ENCODE measurements around the gene PHC2.

- TF ChIP-seq ZNF335 (CRISPR knock-in tag; IDR thresholded peaks at IDR 0.05), result no peak
- no peak for TF ChIP-seq ZNF12 (CRISPR knock-in tag; IDR thresholded peaks at IDR 0.05)
- TF ChIP-seq ZKSCAN8 (CRISPR knock-in tag; IDR thresholded peaks at IDR 0.05; ENCODE audit: borderline replicate concordance), result no peak
- TF ChIP-seq ELF1 (CRISPR knock-in tag; IDR thresholded peaks at IDR 0.05), result no peak
- no peak for TF ChIP-seq PRMT3 (CRISPR knock-in tag; IDR thresholded peaks at IDR 0.05; ENCODE audit: borderline replicate concordance, low read depth)
- TF ChIP-seq TCF12 (IDR thresholded peaks at IDR 0.05), result no peak
- TF ChIP-seq TCF12 (CRISPR knock-in tag; IDR thresholded peaks at IDR 0.05), result no peak
- TF ChIP-seq ZBTB33 (CRISPR knock-in tag; IDR thresholded peaks at IDR 0.05), result no peak
- TF ChIP-seq ATF3 (CRISPR knock-in tag; IDR thresholded peaks at IDR 0.05), result no peak
- TF ChIP-seq NR2C2 (CRISPR knock-in tag; IDR thresholded peaks at IDR 0.05; ENCODE audit: borderline replicate concordance), result no peak
- TF ChIP-seq SAFB2 (CRISPR knock-in tag; IDR thresholded peaks at IDR 0.05; ENCODE audit: borderline replicate concordance, low read depth), result no peak
- no peak for TF ChIP-seq CTCF (CRISPR knock-in tag; IDR thresholded peaks at IDR 0.05)
Measured at GRCh38 chr1:33348194-33348593, 82.7 kb downstream of the PHC2 start.

Data from HepG2 (cell line).